CD14-positive monocyte (primary cell): ENCODE data around the gene IQSEC3. TPM values are rescaled to one million over a fixed set of nuclear protein-coding genes. Genes with fewer than 3 reads are reported as not detected.

Source experiments
- DNase-seq, 3 donors: peaks; one replicate each; pipeline ENCODE4 v3.0.0-alpha.2; 2011 to 2022
- H2AFZ ChIP-seq: 2 replicates; pipeline ENCODE4 v1.6.0; 2012; ENCODE audit warnings: mild to moderate bottlenecking, low read depth, low read length, inconsistent platforms; ENCODE audit not compliant: insufficient read depth, poor library complexity, severe bottlenecking
- H3K27ac ChIP-seq, 2 donors: 1 replicate in 1 of 2; 2 replicates in 1 of 2; pipeline ENCODE4 v1.5.1; 2012 to 2013; ENCODE audit warnings: low read length in 2 of 2, control low read depth in 1 of 2, inconsistent platforms in 1 of 2, low read depth in 1 of 2, mild to moderate bottlenecking in 1 of 2
- H3K27me3 ChIP-seq, 2 donors: one replicate each; pipeline versions ENCODE4 v1.6.0 to v1.6.1; 2011 to 2013; ENCODE audit warnings: low read length in 2 of 2; ENCODE audit not compliant: control insufficient read depth in 2 of 2, insufficient read depth in 2 of 2
- H3K36me3 ChIP-seq, 2 donors: replicated peaks in 1 of 2; 1 replicate in 1 of 2; 2 replicates in 1 of 2; pipeline versions ENCODE4 v1.5.1 to v1.6.1; 2012 to 2013; ENCODE audit warnings: low read length in 2 of 2, control low read depth in 1 of 2, inconsistent platforms in 1 of 2, mild to moderate bottlenecking in 1 of 2; ENCODE audit not compliant: insufficient read depth in 2 of 2, control insufficient read depth in 1 of 2
- H3K4me1 ChIP-seq, 2 donors: 1 replicate in 1 of 2; 2 replicates in 1 of 2; pipeline versions ENCODE4 v1.5.1 to v1.6.1; 2012 to 2013; ENCODE audit warnings: low read length in 2 of 2, control low read depth in 1 of 2, inconsistent platforms in 1 of 2, mild to moderate bottlenecking in 1 of 2, moderate library complexity in 1 of 2; ENCODE audit not compliant: insufficient read depth in 2 of 2, control insufficient read depth in 1 of 2
- H3K4me2 ChIP-seq: replicated peaks from 2 replicates; pipeline ENCODE3; 2012; ENCODE audit warnings: low read length, moderate library complexity, mild to moderate bottlenecking; ENCODE audit not compliant: poor library complexity, severe bottlenecking; ENCODE audit errors: extremely low read depth
- H3K4me3 ChIP-seq, 3 experiments: fragments of 200-600 bp in 1 of 3; sonication (generic) in 1 of 3; replicated peaks in 1 of 3; 1 replicate in 2 of 3; 2 replicates in 1 of 3; pipeline ENCODE4 v1.5.1; 2011 to 2013; ENCODE audit warnings: low read length in 3 of 3, mild to moderate bottlenecking in 3 of 3, control low read depth in 2 of 3, low read depth in 2 of 3, inconsistent platforms in 1 of 3, moderate library complexity in 1 of 3
- H3K79me2 ChIP-seq: 2 replicates; pipeline ENCODE4 v1.6.0; 2012; ENCODE audit warnings: mild to moderate bottlenecking, control low read depth, inconsistent platforms, low read length, moderate library complexity; ENCODE audit not compliant: insufficient read depth
- H3K9ac ChIP-seq: 2 replicates; pipeline ENCODE4 v1.6.0; 2017; ENCODE audit warnings: low read length, mild to moderate bottlenecking; ENCODE audit not compliant: insufficient read depth, poor library complexity, severe bottlenecking
- H3K9me3 ChIP-seq, 2 donors: replicated peaks in 1 of 2; 1 replicate in 1 of 2; 2 replicates in 1 of 2; pipeline versions ENCODE4 v1.5.1 to v1.6.1; 2012 to 2013; ENCODE audit warnings: low read length in 2 of 2, control low read depth in 1 of 2; ENCODE audit not compliant: control insufficient read depth in 1 of 2, insufficient read depth in 1 of 2
- H4K20me1 ChIP-seq: 2 replicates; pipeline ENCODE4 v1.6.0; 2012; ENCODE audit warnings: mild to moderate bottlenecking, low read length, control low read depth, moderate library complexity; ENCODE audit not compliant: insufficient read depth
- H3K27ac Mint-ChIP-seq, 7 donors: one replicate each; pipeline ENCODE4 v1.8.0; 2020; ENCODE audit warnings: mild to moderate bottlenecking in 7 of 7, mixed read lengths in 7 of 7, moderate library complexity in 6 of 7, inconsistent platforms in 2 of 7
- H3K27me3 Mint-ChIP-seq, 3 donors: one replicate each; pipeline ENCODE4 v1.8.0; 2021 to 2022; ENCODE audit warnings: low read depth in 3 of 3, mild to moderate bottlenecking in 3 of 3, mixed read lengths in 3 of 3, moderate library complexity in 3 of 3, inconsistent platforms in 1 of 3
- H3K36me3 Mint-ChIP-seq, 2 donors: one replicate each; pipeline ENCODE4 v1.8.0; 2020; ENCODE audit warnings: mixed read lengths in 2 of 2, inconsistent platforms in 1 of 2, mild to moderate bottlenecking in 1 of 2
- H3K4me1 Mint-ChIP-seq: one replicate; pipeline ENCODE4 v1.8.0; 2020; ENCODE audit warnings: mild to moderate bottlenecking, mixed read lengths
- H3K4me3 Mint-ChIP-seq, 2 donors: one replicate each; pipeline ENCODE4 v1.8.0; 2020; ENCODE audit warnings: mild to moderate bottlenecking in 2 of 2, mixed read lengths in 2 of 2, moderate library complexity in 1 of 2
- H3K9me3 Mint-ChIP-seq, 7 donors: one replicate each; pipeline ENCODE4 v1.8.0; 2020 to 2022; ENCODE audit warnings: mixed read lengths in 7 of 7, mild to moderate bottlenecking in 6 of 7, moderate library complexity in 6 of 7, inconsistent platforms in 2 of 7
- CTCF ChIP-seq: fragments of 200-600 bp; IDR thresholded peaks from one replicate; pipeline ENCODE4 v1.8.0; 2022; ENCODE audit warnings: antibody characterized with exemption, mild to moderate bottlenecking
- WGBS: methylation state at CpG from one replicate; pipeline ENCODE4 v1.1.5; 2013; ENCODE audit warnings: missing lambda C conversion rate; ENCODE audit not compliant: insufficient coverage; 5-methylcytosine and 5-hydroxymethylcytosine counted together
- intact Hi-C, 2 donors: fragments of 100-400 bp; cut with micrococcal nuclease; formaldehyde crosslinking; loops; one replicate each; pipeline versions ENCODE4 v1.15.0 to v1.15.1; 2023
- polyA plus RNA-seq, 3 donors: library from polyadenylated mRNA; depleted of rRNA in 1 of 3; unstranded in 2 of 3; stranded (reverse) in 1 of 3; fragments of 300-500 nt in 2 of 3; fragments of >200 nt in 1 of 3; fragmentation: Illumina TruSeq in 2 of 3; gene quantifications; 1 replicate in 2 of 3; 2 replicates in 1 of 3; pipeline ENCODE4 v1.2.3, GENCODE V29; 2012 to 2021

The IQSEC3 gene
- polyA plus RNA-seq, 3 donors, result not detected

DNA sequence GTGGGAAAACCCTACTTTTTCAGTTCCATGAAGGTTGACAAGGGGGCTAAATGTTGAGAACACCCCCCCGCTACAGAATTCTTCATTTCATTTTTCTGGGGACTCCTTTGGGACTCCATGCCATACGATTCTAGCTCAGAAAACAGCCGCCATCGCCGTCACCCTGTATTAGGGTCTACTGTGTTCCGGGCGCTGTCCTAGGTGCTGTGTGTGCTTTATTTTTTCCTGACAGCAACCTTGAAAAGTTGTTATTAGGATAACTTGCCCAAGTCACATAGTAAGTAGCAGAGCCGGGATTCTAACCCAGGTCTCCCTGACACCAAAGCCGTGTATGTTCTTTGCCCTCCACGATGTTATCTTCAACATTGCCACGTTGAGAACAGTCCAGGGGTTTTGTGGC is 55.1 kb downstream of the IQSEC3 start:
- no peak for DNase-seq
- intact Hi-C loops, result no loop called here
- H3K4me3 Mint-ChIP-seq, result no peak overlapping the region
- Histone ChIP-seq H3K36me3 (no peaks in the 10 kb centered on the region), H3K4me1 (no peaks in the 10 kb centered on the region), H3K9me3 (no peaks in the 10 kb centered on the region), H2AFZ (no peak overlapping the region), H3K27me3 (no peaks in the 10 kb centered on the region), H3K79me2 (no peaks in the 10 kb centered on the region), H3K4me2 (no peak overlapping the region), H4K20me1 (no peaks in the 10 kb centered on the region), H3K9ac (no peak overlapping the region), H3K27ac (no peak overlapping the region), H3K4me3 (no peak overlapping the region)
- no peaks in the 10 kb centered on the region for H3K4me1 Mint-ChIP-seq
- 86% methylated on average over 7 of the region's 11 CpGs for WGBS
- no peak overlapping the region for H3K27ac Mint-ChIP-seq
- no peaks in the 10 kb centered on the region for H3K36me3 Mint-ChIP-seq
- peaks cover 0 to 3% (median 0%) of the 10 kb centered on the region in 7 donors for H3K9me3 Mint-ChIP-seq
- H3K27me3 Mint-ChIP-seq, result peaks cover 5 to 8% (median 5%) of the 10 kb centered on the region in 3 donors
- TF ChIP-seq CTCF, result no peak

DNA sequence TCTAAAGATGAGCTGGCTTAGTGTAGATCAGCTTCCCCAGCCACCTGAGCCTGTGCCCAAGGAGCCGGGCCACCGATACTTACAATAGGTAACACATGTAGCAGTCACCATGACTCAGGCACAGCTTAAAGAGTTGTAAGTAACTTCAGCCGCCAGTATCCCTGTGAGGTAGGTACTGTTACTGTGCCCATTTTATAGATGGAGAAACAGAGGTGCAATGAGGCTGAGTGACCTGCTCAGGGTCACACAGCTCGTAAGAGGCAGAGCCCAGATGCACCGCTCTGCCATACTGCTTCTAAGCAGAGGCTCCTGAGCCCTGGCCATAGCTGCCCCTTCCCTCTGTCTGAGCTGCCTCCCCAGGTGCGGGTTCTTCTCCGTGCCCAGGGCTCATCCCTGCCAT is 58.5 kb downstream of the IQSEC3 start:
- 99% methylated on average over 7 of the region's 7 CpGs for WGBS
- no peak for DNase-seq

More for the DNA sequence above, 58.5 kb downstream of the IQSEC3 start:
- Histone ChIP-seq H3K4me3 (no peak overlapping the region), H2AFZ (no peak overlapping the region), H3K9ac (no peak overlapping the region), H3K4me1 (no peaks in the 10 kb centered on the region), H3K27me3 (no peaks in the 10 kb centered on the region), H3K4me2 (no peak overlapping the region), H3K79me2 (no peaks in the 10 kb centered on the region), H3K9me3 (no peaks in the 10 kb centered on the region), H4K20me1 (no peaks in the 10 kb centered on the region), H3K27ac (no peak overlapping the region), H3K36me3 (no peaks in the 10 kb centered on the region)
- no peak overlapping the region for H3K4me3 Mint-ChIP-seq
- intact Hi-C loops, result no loop called here
- no peak overlapping the region for H3K27ac Mint-ChIP-seq
- no peak for TF ChIP-seq CTCF
- H3K9me3 Mint-ChIP-seq, result peaks cover 0 to 2% (median 0%) of the 10 kb centered on the region in 7 donors
- H3K36me3 Mint-ChIP-seq, result no peaks in the 10 kb centered on the region
- H3K27me3 Mint-ChIP-seq, result peaks cover 0 to 9% (median 3%) of the 10 kb centered on the region in 3 donors
- peaks cover 10% of the 10 kb centered on the region for H3K4me1 Mint-ChIP-seq
